Dermis microvascular lymphatic vessel endothelial cell (primary cell): ENCODE data around the gene AP1B1. TPM values are rescaled to one million over a fixed set of nuclear protein-coding genes. Genes with fewer than 3 reads are reported as not detected.

ENCODE experiments used
- DNase-seq, 2 donors: peaks; one replicate each; pipeline versions ENCODE4 v3.0.0 to v3.0.0-alpha.2; 2010; ENCODE audit warnings: low read depth in 2 of 2
- total RNA-seq: library from RNA; depleted of rRNA; stranded (reverse); fragments of >200 nt; gene quantifications from 2 replicates; pipeline ENCODE4 v1.2.1, GENCODE V29; 2014

AP1B1 gene
- total RNA-seq, 1 donor from 2014 or later = 124 TPM

- DNase-seq = no peak
Measured at GRCh38 chr22:29332886-29333496, 55.4 kb downstream of the AP1B1 start.

DNA sequence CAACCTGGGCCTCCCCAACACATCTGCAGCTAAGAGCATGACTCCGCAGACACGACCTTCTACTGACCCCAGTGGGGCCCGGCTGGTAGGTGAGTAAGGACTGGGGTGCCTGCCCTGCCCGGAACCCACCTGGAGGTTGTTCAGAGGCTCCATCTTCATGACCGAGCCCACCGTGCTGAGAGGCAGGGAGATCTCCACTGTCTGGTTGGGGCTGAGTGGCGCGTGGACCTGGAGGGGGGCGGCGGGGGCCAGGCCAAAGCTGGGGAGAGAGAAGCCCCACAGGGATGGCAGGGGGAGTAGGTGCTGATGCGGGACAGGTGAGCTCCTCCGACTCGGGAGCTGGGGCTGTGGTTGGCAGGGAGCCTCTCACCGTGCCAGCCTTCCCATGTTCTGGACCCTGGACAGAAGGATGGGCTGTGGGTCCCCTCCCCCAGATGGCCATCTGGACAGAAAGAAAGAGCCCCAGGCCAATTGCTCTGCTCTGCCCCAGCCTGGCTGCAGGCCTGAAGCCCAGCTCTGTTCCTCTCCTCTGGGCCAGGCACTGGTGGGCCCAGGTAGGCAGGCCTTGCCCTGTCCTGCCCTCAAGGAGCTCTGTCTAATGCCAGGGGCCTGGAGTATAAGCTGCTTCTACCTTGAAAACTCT, 56.6 kb downstream of the AP1B1 start:
- no peak for DNase-seq

DNA sequence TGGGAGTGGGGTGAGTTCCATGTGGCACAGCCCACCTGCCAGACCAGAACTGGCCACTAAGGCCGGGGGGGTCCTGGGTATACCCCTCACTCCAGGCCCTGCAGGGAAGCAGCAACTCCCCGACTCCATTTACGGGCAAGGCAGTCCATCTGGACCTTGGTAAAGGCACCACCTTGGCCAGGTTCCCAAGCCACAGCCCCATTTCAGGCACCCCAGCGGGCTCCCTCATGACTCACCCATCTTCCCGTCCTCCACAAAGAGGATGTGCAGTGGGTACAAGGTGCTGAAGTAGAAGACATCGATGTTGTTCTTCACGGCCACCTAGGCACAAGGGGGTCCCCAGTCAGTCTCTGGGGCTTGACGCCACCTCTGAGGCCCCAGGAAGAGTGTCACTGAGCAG, 57.2 kb downstream of the AP1B1 start:
- DNase-seq = no peak

GRCh38 chr22:29330753-29331152, 57.6 kb downstream of the AP1B1 start:
- DNase-seq = peak in 1 of 2 donors; percentile 53

- DNase-seq = no peak
Measured at GRCh38 chr22:29330291-29330690, 58.1 kb downstream of the AP1B1 start.

GRCh38 chr22:29329581-29329980, 58.8 kb downstream of the AP1B1 start:
- DNase-seq = no peak

DNA sequence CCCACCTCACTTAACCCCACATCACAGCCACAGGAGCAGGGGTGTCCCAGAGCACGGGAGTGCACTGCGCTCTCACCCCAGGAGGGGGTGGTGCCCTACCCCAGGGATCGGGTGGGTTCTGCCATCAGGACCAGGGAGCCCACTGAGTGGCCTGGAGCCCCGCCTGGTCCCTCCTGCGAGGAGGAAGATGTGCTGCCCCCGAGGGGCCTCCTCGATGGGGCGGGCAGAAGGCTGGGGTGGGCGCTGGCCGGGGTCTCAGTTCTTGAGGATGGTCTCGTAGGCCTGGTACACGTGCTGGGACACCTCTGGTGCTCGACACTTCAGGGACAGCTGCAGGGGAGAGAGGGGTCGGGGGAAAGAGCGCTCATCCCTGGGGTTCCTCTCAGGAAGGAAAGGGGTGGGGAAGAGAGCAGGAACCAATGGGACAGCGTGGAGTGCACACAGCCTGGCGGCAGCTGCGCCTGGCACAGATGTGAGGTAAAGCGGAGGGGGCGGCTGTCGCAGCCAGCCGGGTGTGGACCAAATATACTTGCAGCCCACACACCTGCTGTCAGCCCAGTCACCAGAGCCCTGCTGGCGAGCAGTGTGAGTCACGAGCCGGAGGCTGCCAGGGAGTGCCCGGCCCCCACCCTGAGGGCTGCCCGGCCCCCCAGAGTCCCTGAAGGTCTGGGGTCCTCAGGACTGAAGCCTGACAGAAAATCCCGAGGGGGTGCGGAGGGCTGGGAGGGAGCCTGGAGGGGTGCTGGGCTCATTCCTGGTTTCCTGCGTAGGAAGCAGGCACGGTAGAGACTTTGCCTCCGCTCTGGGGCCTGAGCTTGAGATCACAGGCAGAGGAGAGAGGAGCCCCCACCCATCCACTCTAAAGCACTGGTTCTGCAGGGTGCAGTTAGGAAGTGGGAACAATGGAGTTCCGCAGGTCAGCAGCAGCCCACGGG, 59.5 kb downstream of the AP1B1 start:
- DNase-seq = no peak

GRCh38 chr22:29328055-29328454, 60.3 kb downstream of the AP1B1 start:
- DNase-seq = no peak

GRCh38 chr22:29327089-29327764, 61.1 kb downstream of the AP1B1 start:
- DNase-seq = no peak

DNA sequence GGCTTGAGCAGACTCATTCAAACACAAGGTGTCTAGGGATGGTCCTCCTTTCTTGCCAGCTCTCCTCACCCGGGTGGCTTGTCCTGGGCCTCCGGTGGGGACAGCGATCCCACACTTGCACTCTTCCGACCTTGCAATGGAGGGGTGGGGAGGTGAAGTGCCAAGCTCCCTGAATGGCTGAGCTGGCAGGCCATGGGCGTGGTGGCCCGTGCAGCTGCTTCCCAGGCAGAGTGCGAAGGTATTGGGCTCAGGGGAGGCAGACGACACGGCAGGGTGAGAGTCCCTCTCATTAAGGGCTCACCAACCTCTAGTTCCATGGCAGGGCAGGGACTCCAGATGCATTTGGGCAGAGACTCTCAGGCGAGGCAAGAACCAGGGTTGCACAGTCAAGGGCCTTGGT, 61.9 kb downstream of the AP1B1 start:
- no peak for DNase-seq

GRCh38 chr22:29325785-29326315, 62.5 kb downstream of the AP1B1 start:
- no peak for DNase-seq

DNA sequence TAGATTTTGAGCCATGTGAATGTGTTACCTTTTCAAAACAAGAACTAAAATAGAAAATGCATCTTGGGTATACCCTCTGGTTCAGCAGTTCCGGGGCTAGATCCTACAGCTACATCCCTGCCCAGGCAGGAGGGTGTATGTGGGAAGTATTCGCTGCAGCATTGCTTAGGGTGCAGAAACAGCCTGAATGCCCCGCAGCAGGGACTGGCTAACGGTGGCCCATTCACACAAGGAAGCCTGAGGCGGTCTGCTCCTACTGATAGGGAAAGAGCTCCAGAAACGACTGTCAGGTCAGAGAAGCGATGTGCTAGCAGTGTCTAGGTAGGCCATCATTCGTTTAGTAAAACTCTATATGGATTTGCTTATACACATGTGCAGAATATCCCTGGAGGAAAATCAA, 63.0 kb downstream of the AP1B1 start:
- DNase-seq = no peak

GRCh38 chr22:29323641-29324040, 64.7 kb downstream of the AP1B1 start:
- DNase-seq = no peak

- DNase-seq = no peak
Measured at GRCh38 chr22:29320546-29320945, 67.8 kb downstream of the AP1B1 start.

- DNase-seq = no peak
Measured at GRCh38 chr22:29319072-29319471, 69.3 kb downstream of the AP1B1 start.

- DNase-seq = no peak
Measured at GRCh38 chr22:29317827-29318454, 70.4 kb downstream of the AP1B1 start.

- DNase-seq = no peak
Measured at GRCh38 chr22:29316141-29316828, 72.1 kb downstream of the AP1B1 start.

DNA sequence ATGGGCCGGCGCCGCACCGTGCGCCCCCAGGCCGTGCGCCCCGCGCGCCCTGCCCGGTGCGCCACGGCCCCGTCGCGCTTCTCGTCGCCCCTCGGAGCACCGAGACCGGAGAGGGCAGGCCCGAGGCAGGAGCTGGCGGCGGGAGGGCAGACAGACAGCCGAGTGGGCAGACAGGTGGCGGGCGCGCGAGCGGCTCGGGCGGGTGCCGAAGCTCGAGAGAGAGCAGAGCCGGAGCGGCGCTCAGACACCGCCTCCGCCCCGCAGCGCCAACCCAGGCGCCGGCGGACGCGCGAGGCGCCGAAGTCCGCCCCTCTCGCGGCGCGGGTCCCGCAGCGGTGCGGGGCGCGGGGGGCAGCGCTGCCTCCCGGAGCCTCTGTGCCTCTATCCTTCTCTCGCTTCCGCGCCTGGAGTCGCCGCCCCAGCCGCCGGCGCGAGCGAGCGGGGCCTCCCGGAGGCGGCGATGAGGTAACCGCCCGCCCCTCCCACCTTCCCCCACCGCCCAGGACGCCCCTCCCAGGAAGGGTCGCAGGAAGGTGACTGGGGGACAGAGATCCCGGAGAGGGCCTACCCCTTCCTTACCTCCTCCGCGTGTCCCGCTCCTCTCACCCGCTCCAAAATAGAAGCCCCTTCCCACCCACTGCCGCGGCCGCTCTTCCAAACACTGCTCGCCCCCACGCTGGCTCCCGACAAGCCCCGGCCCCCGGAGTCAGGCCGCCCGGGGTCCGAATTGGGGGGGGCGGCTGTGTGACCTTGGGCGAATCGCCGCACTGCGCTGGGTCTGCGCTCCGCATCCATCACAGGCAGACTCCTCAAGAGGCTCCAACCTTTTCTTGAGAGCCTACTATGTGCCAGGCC, 72.9 kb downstream of the AP1B1 start, which contains the start of gene RASL10A:
RASL10A (minus strand) TSS at position 412 of the 855 bp plus-strand sequence. CDS start 451 bp downstream, outside the sequence.
- DNase-seq = peak in 1 of 2 donors; percentile 32

GRCh38 chr22:29314537-29315285, 73.7 kb downstream of the AP1B1 start:
- DNase-seq = no peak
